Erythroblast (primary cell): ENCODE measurements around the gene ZSWIM2.

Experiments
- GATA1 ChIP-seq: IDR thresholded peaks from 2 replicates; pipeline ENCODE4 v1.6.1; 2011; ENCODE audit warnings: low read depth, mild to moderate bottlenecking, control low read depth, low read length, moderate library complexity
- POLR2A ChIP-seq: IDR thresholded peaks from 2 replicates; pipeline ENCODE4 v1.6.1; 2011; ENCODE audit warnings: mild to moderate bottlenecking, low read length

DNA sequence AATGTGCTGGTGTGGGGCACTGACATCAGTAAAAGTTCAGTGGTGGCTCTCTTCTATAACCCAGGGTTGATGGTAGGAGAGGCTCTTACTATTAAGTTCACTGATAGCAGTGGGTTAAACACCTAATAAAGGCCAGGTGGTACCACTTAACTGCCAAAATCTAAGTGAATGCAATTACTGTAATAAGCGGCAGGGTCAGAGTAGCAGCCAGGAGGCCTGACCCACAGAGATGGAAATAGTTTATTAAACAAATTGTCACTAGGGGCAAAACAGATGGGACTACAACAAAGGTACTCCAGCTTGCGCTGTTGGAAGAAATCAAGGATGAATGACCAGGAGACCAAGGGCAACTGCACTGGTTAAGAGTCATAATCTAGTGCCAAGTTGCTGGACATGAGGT, 26.6 kb downstream of the ZSWIM2 start:
- TF ChIP-seq POLR2A (no peak), GATA1 (no peak)
